HepG2 (cell line): ENCODE measurements around the gene PGP. TPM values are rescaled to one million over a fixed set of nuclear protein-coding genes. Genes with fewer than 3 reads are reported as not detected.

Experiments
- AGO2 ChIP-seq: fragments of 200-400 bp; formaldehyde crosslinking; optimal IDR thresholded peaks from 2 replicates; pipeline ENCODE3; 2017; ENCODE audit warnings: mild to moderate bottlenecking, low read depth, low read length, moderate library complexity
- ATF6 ChIP-seq: sonication (generic); formaldehyde crosslinking; conservative IDR thresholded peaks from 2 replicates; pipeline ENCODE4 v1.4.0; 2020; ENCODE audit warnings: missing genetic modification reagents
- DMAP1 ChIP-seq: IDR thresholded peaks from 2 replicates; pipeline ENCODE4 v1.6.1; 2016
- DPF2 ChIP-seq: sonication (generic); formaldehyde crosslinking; IDR thresholded peaks from 2 replicates; pipeline ENCODE4 v1.4.0; 2020; ENCODE audit warnings: mild to moderate bottlenecking, low read depth, missing genetic modification reagents, borderline replicate concordance
- DR1 ChIP-seq: sonication (generic); formaldehyde crosslinking; IDR thresholded peaks from 2 replicates; pipeline ENCODE4 v1.8.0; 2021; ENCODE audit warnings: mild to moderate bottlenecking, missing genetic modification reagents, inconsistent platforms
- FUBP1 ChIP-seq: sonication (generic); formaldehyde crosslinking; IDR thresholded peaks from 2 replicates; pipeline ENCODE4 v1.5.1; 2020; ENCODE audit warnings: missing genetic modification reagents, mild to moderate bottlenecking, borderline replicate concordance
- ISL2 ChIP-seq: sonication (generic); formaldehyde crosslinking; IDR thresholded peaks from 2 replicates; pipeline ENCODE4 v1.5.0; 2020; ENCODE audit warnings: missing genetic modification reagents
- JDP2 ChIP-seq: sonication (generic); formaldehyde crosslinking; IDR thresholded peaks from 2 replicates; pipeline ENCODE4 v1.8.1; 2022; ENCODE audit warnings: missing genetic modification reagents, borderline replicate concordance
- JUNB ChIP-seq: sonication (generic); formaldehyde crosslinking; IDR thresholded peaks from 2 replicates; pipeline ENCODE4 v1.8.0; 2022; ENCODE audit warnings: missing genetic modification reagents, mild to moderate bottlenecking, borderline replicate concordance
- KDM4B ChIP-seq: sonication (generic); formaldehyde crosslinking; IDR thresholded peaks from 2 replicates; pipeline ENCODE4 v1.4.0; 2020; ENCODE audit warnings: missing genetic modification reagents
- LBX2 ChIP-seq: sonication (generic); formaldehyde crosslinking; IDR thresholded peaks from 2 replicates; pipeline ENCODE4 v1.5.0; 2020; ENCODE audit warnings: missing genetic modification reagents, mild to moderate bottlenecking, borderline replicate concordance
- NCOA5 ChIP-seq: sonication (generic); formaldehyde crosslinking; IDR thresholded peaks from 2 replicates; pipeline ENCODE4 v1.4.0; 2020; ENCODE audit warnings: missing genetic modification reagents
- NFIB ChIP-seq: sonication (generic); formaldehyde crosslinking; IDR thresholded peaks from 2 replicates; pipeline ENCODE4 v1.9.0; 2021; ENCODE audit warnings: missing genetic modification reagents, mild to moderate bottlenecking, borderline replicate concordance
- NR2F2 ChIP-seq: IDR thresholded peaks from 2 replicates; pipeline ENCODE4 v1.6.1; 2012; ENCODE audit warnings: low read depth, inconsistent platforms, borderline replicate concordance
- SALL1 ChIP-seq: sonication (generic); formaldehyde crosslinking; IDR thresholded peaks from 2 replicates; pipeline ENCODE4 v1.8.0; 2022; ENCODE audit warnings: mild to moderate bottlenecking, missing genetic modification reagents
- SP4 ChIP-seq: sonication (generic); formaldehyde crosslinking; IDR thresholded peaks from 2 replicates; pipeline ENCODE4 v1.8.1; 2023; ENCODE audit warnings: mild to moderate bottlenecking, missing genetic modification reagents
- SRSF9 ChIP-seq: fragments of 200-400 bp; formaldehyde crosslinking; IDR thresholded peaks from 2 replicates; pipeline ENCODE4 v1.6.1; 2018; ENCODE audit warnings: borderline replicate concordance, mild to moderate bottlenecking, low read depth, low read length; ENCODE audit not compliant: insufficient read depth, poor library complexity, severe bottlenecking
- TEAD3 ChIP-seq: optimal IDR thresholded peaks from 2 replicates; pipeline ENCODE3; 2016; ENCODE audit warnings: borderline replicate concordance
- YY1 ChIP-seq: IDR thresholded peaks from 2 replicates; pipeline ENCODE4 v1.6.1; 2011; ENCODE audit warnings: low read length, low read depth, moderate library complexity, mild to moderate bottlenecking; ENCODE audit not compliant: insufficient read depth, insufficient replicate concordance
- ZNF24 ChIP-seq: fragments of 450-650 bp; IDR thresholded peaks from 2 replicates; pipeline ENCODE4 v1.6.1; 2017; ENCODE audit warnings: antibody characterized with exemption, mild to moderate bottlenecking
- ZNF468 ChIP-seq: sonication (generic); formaldehyde crosslinking; IDR thresholded peaks from 2 replicates; pipeline ENCODE4 v1.8.0; 2022; ENCODE audit warnings: mild to moderate bottlenecking, moderate library complexity, missing genetic modification reagents
- ZNF775 ChIP-seq: sonication (generic); formaldehyde crosslinking; IDR thresholded peaks from 2 replicates; pipeline ENCODE4 v1.4.0; 2020; ENCODE audit warnings: missing genetic modification reagents, mild to moderate bottlenecking, moderate library complexity, borderline replicate concordance
- polyA plus RNA-seq, 8 experiments: library from polyadenylated mRNA; depleted of rRNA in 3 of 8; stranded (reverse) in 7 of 8; unstranded in 1 of 8; fragments of >200 nt; fragmentation: Illumina TruSeq in 4 of 8; extraction: Trizol in 4 of 8; gene quantifications; 2 replicates each; pipeline versions ENCODE4 v1.2.1 to v1.2.3, GENCODE V29; 2011 to 2016; ENCODE audit warnings: low read depth in 4 of 8, missing spikeins in 1 of 8, mixed read lengths in 1 of 8; ENCODE audit not compliant: insufficient read depth in 1 of 8
- total RNA-seq, 5 experiments: library from RNA; depleted of rRNA; stranded (reverse); fragments of >200 nt; fragmentation: Illumina TruSeq; extraction: Trizol; gene quantifications; 2 replicates each; pipeline ENCODE4 v1.2.3, GENCODE V29; 2016; ENCODE audit warnings: low read depth in 1 of 5
- TF ChIP-seq, protein P1 (sequence below), 2 experiments: sonication (generic) in 1 of 2; formaldehyde crosslinking in 1 of 2; IDR thresholded peaks; 2 replicates each; pipeline versions ENCODE4 v1.4.0 to v1.6.1; 2018 to 2020; ENCODE audit warnings: missing genetic modification reagents in 2 of 2, borderline replicate concordance in 1 of 2, low read depth in 1 of 2, mild to moderate bottlenecking in 1 of 2, missing biosample characterization in 1 of 2

Gene PGP
- total and polyA plus RNA-seq, 2 of the 13 experiments (the other 11 are each of a cell fraction or from before 2014, with no cell fraction given) = 7.3 to 18.3 TPM

DNA sequence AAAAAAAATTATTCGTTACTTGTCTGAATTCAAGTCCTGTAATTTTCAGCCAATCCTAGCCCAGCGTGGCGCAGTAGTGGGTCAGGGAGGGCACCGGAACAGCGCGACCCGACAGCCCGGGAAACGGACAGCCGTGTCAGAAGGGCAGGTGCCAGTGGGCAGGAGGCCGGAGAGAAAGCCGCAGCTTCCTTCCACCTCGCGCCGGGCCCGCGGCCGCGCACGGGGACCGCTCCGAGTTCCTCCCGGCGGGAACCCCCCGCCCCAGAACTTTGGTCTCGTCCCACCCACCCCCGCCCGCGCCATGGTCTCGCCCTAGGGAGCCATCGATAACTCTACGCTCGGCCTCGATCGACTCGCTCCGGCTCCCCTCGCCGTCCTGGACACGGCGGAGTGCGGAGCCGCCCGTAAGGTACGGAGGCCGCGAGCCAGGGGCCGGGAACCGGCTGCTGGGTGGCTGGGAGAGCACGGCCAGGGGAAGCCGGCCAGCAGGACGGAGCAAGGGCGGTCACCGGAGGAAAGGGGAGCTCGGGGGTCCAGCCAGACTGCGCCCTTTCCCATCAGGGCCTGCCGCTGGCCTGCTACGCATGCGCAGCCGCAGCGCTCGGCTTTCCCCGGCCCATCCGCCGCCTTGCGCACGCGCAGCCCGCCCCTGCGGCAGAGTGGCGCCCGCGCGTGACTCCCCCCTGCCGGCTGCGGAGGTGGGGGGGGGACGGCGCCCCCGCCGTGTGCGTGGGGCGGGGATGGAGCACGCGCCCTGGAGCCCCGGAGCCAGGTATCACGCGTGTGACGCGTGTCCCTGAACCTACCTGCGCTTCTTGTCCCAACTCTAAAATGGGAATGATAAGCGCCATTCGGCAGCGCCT is 9.3 kb downstream of the PGP start, which contains the start of gene MLST8 (continued):
- no peak for TF ChIP-seq DPF2 (CRISPR knock-in tag)
- TF ChIP-seq ZNF468 (CRISPR knock-in tag) = no peak
- no peak for TF ChIP-seq JUNB (CRISPR knock-in tag)
- TF ChIP-seq NR2F2 = peak; percentile 3; the same call in 1 of the 2 replicates
- no peak for TF ChIP-seq NFIB (CRISPR knock-in tag)
- peak; percentile 72; the same call in 1 of the 2 replicates for TF ChIP-seq SP4 (CRISPR knock-in tag)
- TF ChIP-seq SRSF9 = no peak
- peak; percentile 63; the same call in 1 of the 2 replicates for TF ChIP-seq KDM4B (CRISPR knock-in tag)
- TF ChIP-seq, protein P1, sequence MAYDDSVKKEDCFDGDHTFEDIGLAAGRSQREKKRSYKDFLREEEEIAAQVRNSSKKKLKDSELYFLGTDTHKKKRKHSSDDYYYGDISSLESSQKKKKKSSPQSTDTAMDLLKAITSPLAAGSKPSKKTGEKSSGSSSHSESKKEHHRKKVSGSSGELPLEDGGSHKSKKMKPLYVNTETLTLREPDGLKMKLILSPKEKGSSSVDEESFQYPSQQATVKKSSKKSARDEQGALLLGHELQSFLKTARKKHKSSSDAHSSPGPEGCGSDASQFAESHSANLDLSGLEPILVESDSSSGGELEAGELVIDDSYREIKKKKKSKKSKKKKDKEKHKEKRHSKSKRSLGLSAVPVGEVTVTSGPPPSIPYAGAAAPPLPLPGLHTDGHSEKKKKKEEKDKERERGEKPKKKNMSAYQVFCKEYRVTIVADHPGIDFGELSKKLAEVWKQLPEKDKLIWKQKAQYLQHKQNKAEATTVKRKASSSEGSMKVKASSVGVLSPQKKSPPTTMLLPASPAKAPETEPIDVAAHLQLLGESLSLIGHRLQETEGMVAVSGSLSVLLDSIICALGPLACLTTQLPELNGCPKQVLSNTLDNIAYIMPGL (CRISPR knock-in tag; IDR thresholded peaks at IDR 0.05; ENCODE audit: borderline replicate concordance in 1 of 2, low read depth in 1 of 2) = peak; percentile 59 to 87; a peak in 3 of 4 replicates
- no peak; the same call in 1 of the 2 replicates for TF ChIP-seq ISL2 (CRISPR knock-in tag)
- no peak for TF ChIP-seq JDP2
- TF ChIP-seq LBX2 (CRISPR knock-in tag) = peak; percentile 88; the same call in 1 of the 2 replicates
- no peak for TF ChIP-seq ATF6
- no peak for TF ChIP-seq ZNF775 (CRISPR knock-in tag)
- peak; percentile 84 for TF ChIP-seq YY1
- peak; percentile 84 for TF ChIP-seq SALL1 (CRISPR knock-in tag)
- TF ChIP-seq ZNF24 = no peak
- TF ChIP-seq NCOA5 (CRISPR knock-in tag) = no peak
- TF ChIP-seq DMAP1 = peak; percentile 76
- no peak for TF ChIP-seq TEAD3
- TF ChIP-seq AGO2 = no peak
- peak; percentile 52; the same call in 1 of the 2 replicates for TF ChIP-seq FUBP1
- peak; percentile 58; the same call in 1 of the 2 replicates for TF ChIP-seq DR1 (CRISPR knock-in tag)
